DND-41 (cell line): Measurements from ENCODE around the gene GNG13.

Experiments used
- ATAC-seq: fragments of 200-7000 bp; cut with Tn5 transposase; 3 replicates; pipeline ENCODE4 v1.9.1; 2021; ENCODE audit warnings: low read depth; ENCODE audit not compliant: insufficient read depth
- DNase-seq: peaks from one replicate; pipeline ENCODE4 v3.0.0-alpha.2; 2020
- H2AFZ ChIP-seq: 2 replicates; pipeline ENCODE4 v1.6.0; 2012; ENCODE audit warnings: low read depth, low read length
- H3K27ac ChIP-seq: 2 replicates; pipeline ENCODE4 v1.5.1; 2012; ENCODE audit warnings: low read length, inconsistent platforms
- H3K27me3 ChIP-seq: fragments of 200-600 bp; sonication (generic); 2 replicates; pipeline ENCODE4 v1.6.0; 2012; ENCODE audit warnings: low read length, mild to moderate bottlenecking, inconsistent platforms; ENCODE audit not compliant: insufficient read depth, poor library complexity
- H3K36me3 ChIP-seq: 2 replicates; pipeline ENCODE4 v1.5.1; 2012; ENCODE audit warnings: low read length, inconsistent platforms; ENCODE audit not compliant: insufficient read depth
- H3K4me1 ChIP-seq: 2 replicates; pipeline ENCODE4 v1.5.1; 2012; ENCODE audit warnings: mild to moderate bottlenecking, low read length; ENCODE audit not compliant: insufficient read depth
- H3K4me2 ChIP-seq: 2 replicates; pipeline ENCODE4 v1.6.0; 2012; ENCODE audit warnings: mild to moderate bottlenecking, moderate library complexity, low read length, inconsistent platforms; ENCODE audit not compliant: insufficient read depth
- H3K4me3 ChIP-seq, 2 experiments: fragments of 200-600 bp in 1 of 2; shearing (Covaris generic) in 1 of 2; 2 replicates each; pipeline ENCODE4 v1.5.1; 2012 to 2016; ENCODE audit warnings: inconsistent platforms in 2 of 2, low read length in 2 of 2, mild to moderate bottlenecking in 2 of 2, low read depth in 1 of 2, moderate library complexity in 1 of 2
- H3K79me2 ChIP-seq: 2 replicates; pipeline ENCODE4 v1.6.0; 2012; ENCODE audit warnings: low read length, inconsistent platforms; ENCODE audit not compliant: insufficient read depth
- H3K9ac ChIP-seq: 2 replicates; pipeline ENCODE4 v1.6.0; 2012; ENCODE audit warnings: low read depth, mild to moderate bottlenecking, inconsistent platforms, low read length, moderate library complexity
- H3K9me3 ChIP-seq: 2 replicates; pipeline ENCODE4 v1.5.1; 2012; ENCODE audit warnings: low read length, moderate library complexity, mild to moderate bottlenecking, inconsistent platforms; ENCODE audit not compliant: insufficient read depth, severe bottlenecking
- H4K20me1 ChIP-seq: 2 replicates; pipeline ENCODE4 v1.6.0; 2012; ENCODE audit warnings: low read length; ENCODE audit not compliant: insufficient read depth
- CTCF ChIP-seq: IDR thresholded peaks from 2 replicates; pipeline ENCODE4 v1.5.1; 2012; ENCODE audit warnings: borderline replicate concordance, low read length, moderate library complexity, mild to moderate bottlenecking; ENCODE audit not compliant: poor library complexity, severe bottlenecking; ENCODE audit errors: extremely low read depth
- EZH2 ChIP-seq: IDR thresholded peaks from 3 replicates; pipeline ENCODE4 v1.6.1; 2012; ENCODE audit warnings: borderline replicate concordance, low read depth, mild to moderate bottlenecking, moderate library complexity, low read length, inconsistent platforms; ENCODE audit not compliant: severe bottlenecking

Gene GNG13

GRCh38 chr16:784431-784830 lies 16.1 kb downstream of the GNG13 start:
- TF ChIP-seq CTCF (no peak), EZH2 (no peak)
- Histone ChIP-seq H3K79me2 (peaks cover 32% of the 10 kb centered on the region), H3K4me2 (no peak overlapping the region), H3K36me3 (peaks cover 35% of the 10 kb centered on the region), H3K4me1 (peaks cover 21% of the 10 kb centered on the region), H3K9me3 (no peaks in the 10 kb centered on the region), H4K20me1 (peaks cover 40% of the 10 kb centered on the region), H3K9ac (no peak overlapping the region), H2AFZ (no peak overlapping the region), H3K4me3 (no peak overlapping the region), H3K27ac (no peak overlapping the region), H3K27me3 (no peaks in the 10 kb centered on the region)
- ATAC-seq (no peak), DNase-seq (no peak)

GRCh38 chr16:783404-784161 lies 17.0 kb downstream of the GNG13 start:
- Histone ChIP-seq H3K27ac (no peak overlapping the region), H2AFZ (no peak overlapping the region), H3K4me2 (no peak overlapping the region), H3K27me3 (no peaks in the 10 kb centered on the region), H3K9me3 (no peaks in the 10 kb centered on the region), H3K36me3 (peaks cover 29% of the 10 kb centered on the region), H4K20me1 (peaks cover 36% of the 10 kb centered on the region), H3K9ac (no peak overlapping the region), H3K4me1 (peaks cover 15% of the 10 kb centered on the region), H3K4me3 (no peak overlapping the region), H3K79me2 (peaks cover 23% of the 10 kb centered on the region)
- peak; percentile 6; the same call in 1 of the 3 replicates for ATAC-seq
- DNase-seq: no peak
- TF ChIP-seq CTCF (no peak), EZH2 (no peak)

- H3K27ac ChIP-seq: no peak overlapping the region
Observed at GRCh38 chr16:782766-783403, 17.6 kb downstream of the GNG13 start.

More at GRCh38 chr16:782766-783403, 17.6 kb downstream of the GNG13 start:
- no peak overlapping the region for H3K9ac ChIP-seq
- no peaks in the 10 kb centered on the region for H3K27me3 ChIP-seq
- H3K36me3 ChIP-seq: peaks cover 28% of the 10 kb centered on the region
- peaks cover 19% of the 10 kb centered on the region for H3K79me2 ChIP-seq
- peaks cover 34% of the 10 kb centered on the region for H4K20me1 ChIP-seq
- H3K4me3 ChIP-seq: no peak overlapping the region
- peaks cover 15% of the 10 kb centered on the region for H3K4me1 ChIP-seq
- H2AFZ ChIP-seq: no peak overlapping the region
- no peak overlapping the region for H3K4me2 ChIP-seq
- TF ChIP-seq CTCF (no peak), EZH2 (no peak)
- ATAC-seq (peak; percentile 23), DNase-seq (no peak)
- no peaks in the 10 kb centered on the region for H3K9me3 ChIP-seq
